Stimulated activated CD8-positive, alpha-beta memory T cell treated with anti-CD3 and anti-CD28 coated beads, Interleukin-2, amount 100 ng/mL, for 48 hours (primary cell): ENCODE results near the gene RBFA.
A peak's percentile ranks its signal among the peaks of the same experiment; 100 is the strongest.

Source experiments
- DNase-seq, 2 donors: peaks; one replicate each; pipeline ENCODE4 v3.0.0-alpha.2; 2020; ENCODE audit warnings: low read depth in 2 of 2

The RBFA gene

DNA sequence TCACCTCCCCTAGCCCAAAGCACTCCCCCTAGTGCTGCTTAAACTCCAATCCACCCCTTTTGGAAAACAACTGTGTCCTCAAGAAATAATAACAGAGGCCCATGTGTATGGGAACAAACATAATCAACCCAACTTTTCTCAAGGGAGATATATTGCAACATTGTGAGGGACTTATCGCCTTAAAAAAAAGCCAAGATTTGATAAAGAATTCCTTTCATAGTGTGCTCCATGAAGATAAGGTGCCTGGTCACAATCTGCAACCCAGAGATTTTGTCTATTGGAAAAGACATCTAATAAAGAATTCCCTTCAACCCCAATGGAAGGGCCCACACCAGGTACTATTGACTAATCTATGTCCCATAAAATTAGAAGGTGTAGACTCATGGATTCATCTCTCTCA lies 4.5 kb upstream of the RBFA start:
- no peak for DNase-seq

DNA sequence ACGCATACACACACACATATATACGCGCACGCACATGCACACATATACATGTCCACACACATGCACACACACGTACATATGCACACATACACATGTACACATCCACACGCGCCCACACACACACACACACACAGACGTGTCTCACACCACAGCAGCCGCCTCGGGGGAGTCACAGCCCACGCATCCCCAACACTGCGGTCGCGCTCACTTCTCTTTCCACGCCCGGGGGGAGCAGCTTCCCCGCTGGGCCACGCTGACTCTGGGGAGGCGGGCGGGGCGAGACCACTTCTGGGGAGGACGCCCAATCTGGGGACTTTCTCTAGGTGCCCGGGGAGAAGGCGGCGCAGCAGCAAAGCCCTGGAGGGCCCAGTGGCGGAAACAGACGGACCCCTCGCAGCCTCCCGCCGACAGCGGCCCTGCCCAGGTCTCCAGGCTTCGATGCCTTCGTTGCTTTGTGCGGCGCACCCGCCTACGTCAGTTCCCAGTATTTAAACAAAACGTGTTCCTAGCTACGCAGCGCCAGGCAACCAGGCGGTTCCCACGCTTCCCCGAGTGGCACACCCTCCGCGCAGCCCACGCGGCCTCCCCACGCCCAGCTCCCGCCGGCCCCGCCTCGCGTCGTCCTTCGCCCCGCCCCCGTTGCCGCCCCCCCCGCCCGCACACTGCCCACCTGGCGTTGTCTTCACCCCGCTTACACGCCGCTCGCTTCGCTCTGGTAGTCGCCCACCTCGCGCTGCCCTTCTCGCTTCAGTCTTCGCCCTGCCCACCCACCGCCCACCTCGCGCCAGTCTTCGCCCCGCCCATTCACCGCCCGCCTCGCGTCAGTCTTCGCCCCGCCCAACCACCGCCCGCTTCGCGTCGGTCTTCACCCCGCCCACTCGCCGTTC lies 810 bp upstream of the RBFA start:
- peak in 1 of 2 donors; percentile 44 for DNase-seq

DNA sequence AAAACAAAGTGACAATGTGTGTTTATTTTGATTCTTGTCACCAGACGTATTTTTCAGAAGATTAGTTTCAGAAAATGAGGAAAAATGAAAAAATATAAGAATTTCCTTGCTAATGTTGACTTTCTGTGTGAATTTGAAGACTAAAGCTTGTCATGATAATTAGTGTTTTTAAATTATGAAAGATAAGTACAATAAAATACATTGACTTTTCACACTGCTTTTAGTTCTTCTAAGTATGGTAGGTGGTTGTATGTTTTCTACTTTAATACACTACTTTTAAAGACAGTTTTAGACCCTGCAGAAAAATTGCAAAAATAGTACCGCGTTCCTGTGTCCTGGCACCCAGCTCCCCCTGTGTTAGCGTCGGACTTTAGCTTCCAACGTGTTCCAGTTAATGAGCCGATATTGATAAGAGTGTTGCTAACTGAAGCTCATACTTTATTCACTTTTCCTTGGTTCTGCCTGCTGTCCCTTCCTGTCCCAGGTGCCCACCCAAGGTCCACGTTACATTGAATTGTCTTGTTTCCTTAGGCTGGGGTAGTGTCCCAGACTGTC lies 695 bp downstream of the RBFA start:
- no peak for DNase-seq

DNA sequence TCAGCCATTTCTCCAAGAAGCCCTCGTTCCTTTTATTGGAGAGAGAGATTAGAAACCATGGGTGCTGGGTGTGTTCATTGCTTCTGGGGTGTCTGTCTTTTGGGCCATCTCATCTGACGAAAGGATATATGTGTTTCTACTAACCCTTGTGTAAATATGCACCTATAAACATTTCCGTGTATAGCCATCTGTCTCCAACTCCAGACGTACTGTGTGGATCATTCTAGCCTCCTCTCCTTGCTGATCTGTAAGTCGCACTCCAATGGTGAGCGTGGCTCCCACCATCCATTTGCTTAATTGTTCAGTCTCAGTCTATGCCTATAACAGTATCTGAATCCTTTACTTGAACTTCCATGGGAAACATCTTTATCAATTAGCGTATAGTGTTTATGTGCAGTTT lies 1.8 kb downstream of the RBFA start:
- DNase-seq: no peak

DNA sequence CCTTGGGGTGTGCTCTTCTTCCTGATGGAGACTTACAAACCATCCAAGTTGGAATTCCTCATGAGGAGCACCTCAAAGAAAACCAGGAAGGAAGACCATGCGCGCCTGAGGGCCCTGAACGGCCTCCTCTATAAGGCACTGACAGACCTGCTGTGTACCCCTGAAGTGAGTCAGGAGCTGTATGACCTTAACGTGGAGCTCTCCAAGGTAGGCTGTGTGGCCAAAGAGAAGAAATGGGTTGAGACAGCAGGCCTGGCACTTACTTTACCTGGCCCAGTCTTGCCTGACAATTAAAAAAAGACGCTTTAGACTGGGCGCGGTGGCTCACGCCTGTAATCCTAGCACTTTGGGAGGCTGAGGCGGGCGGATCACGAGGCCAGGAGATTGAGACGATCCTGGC lies 3.1 kb downstream of the RBFA start:
- no peak for DNase-seq

DNA sequence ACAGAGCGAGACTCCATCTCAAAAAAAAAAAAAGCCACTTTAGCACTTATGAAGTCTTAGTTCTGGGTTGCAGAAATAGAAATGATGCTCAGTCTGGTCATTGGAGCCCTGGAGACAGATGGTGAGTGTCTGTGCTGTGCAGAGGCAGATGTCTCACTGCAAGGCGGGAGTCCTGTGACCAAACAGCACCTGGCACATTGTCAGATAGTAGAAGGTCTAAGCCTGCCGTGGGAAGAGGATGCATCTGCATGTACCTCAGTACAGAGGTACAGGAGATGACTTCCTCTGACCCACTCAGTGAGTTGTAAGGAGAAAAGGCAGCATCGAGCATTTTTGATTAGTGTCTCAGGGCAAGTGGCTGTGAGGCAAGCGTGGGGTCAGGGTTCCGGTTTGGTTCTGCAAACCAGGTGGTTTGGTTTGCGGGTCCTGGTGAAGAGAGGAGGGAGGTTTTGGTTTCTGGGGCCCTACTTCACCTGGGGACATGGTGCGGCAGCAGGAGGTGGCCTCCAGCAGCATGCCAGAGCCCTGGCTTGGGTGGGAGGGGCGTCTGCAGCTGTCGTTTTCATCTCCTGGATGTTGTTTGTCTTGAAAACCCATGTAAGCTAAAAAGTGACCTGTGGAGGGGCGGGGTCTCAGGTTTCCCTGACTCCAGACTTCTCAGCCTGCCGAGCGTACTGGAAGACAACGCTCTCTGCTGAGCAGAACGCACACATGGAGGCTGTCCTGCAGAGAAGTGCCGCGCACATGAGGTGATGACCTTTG lies 3.8 kb downstream of the RBFA start:
- no peak for DNase-seq

DNA sequence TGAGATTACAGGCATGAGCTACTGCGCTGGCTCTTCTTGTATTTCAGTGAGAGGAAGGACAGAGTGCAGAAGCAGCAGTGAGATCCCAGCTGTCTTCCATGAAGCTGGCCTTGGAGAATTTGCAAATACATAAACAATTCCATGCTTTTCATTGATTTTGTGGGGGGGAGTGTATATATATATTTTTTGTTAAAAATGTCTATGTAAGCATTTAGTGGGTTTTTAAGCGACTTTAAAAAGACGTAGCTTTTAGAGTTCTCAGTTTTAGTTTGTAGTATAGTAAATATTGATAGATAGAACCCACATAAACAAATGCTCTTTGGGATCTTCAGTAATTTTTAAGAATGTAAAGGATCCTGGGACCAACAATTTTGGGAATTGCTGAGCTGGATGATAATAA lies 6.3 kb downstream of the RBFA start:
- no peak for DNase-seq

DNA sequence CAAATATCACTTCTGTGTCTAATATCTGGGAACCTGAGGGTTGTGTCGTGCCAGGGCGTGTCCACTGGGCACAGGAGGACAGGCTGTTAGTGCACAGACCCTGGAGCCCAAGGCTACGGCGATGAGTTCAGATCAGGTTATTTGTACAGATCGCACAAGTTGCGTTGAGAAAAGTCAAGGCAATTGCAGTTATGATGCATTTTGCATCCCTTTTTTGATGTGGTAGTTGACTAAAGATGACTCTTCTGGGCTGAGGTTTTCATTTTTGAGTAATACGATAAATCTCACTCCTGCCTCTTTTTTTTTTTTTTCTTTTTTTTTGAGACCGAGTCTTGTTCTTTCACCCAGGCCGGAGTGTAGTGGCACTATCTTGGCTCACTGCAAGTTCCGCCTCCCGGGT lies 7.2 kb downstream of the RBFA start:
- no peak for DNase-seq

DNA sequence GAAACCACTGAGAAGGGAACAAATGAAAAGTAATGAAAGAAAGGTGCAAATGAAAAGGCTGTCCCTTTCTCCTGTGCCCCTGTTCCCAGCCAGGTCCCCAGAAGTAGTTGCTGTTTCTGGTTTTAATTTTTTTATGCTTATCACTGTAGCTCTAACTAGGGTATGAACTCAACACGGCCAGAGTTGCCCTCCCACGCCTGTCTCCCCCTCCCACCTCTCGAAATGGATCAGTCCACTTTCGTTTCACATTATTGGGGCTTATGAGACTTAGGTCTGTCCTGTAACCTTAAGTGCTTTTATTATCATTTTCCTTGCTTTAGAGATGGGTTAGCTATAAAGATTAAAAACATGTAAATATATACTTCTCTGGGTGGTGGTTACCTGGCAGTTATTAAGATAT lies 8.6 kb downstream of the RBFA start:
- DNase-seq: no peak

DNA sequence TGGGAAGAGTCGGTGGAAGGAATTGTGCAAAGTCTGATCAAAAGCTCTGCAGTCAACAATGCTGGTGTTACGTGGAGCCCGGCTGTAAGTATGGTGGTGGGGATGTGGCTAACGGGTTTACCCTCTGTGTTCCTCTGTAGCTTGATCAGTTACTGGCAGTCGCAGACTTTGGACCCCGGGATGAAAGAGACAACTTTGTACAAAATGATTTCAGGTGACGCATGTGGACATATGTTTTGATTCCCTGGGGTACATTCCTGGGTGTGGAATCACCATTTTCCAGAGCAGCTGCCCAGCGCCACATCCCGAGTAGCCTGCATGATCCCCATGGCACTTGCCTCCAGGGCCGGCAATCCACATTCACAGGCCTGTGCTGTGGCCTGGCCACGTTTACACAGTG lies 9.8 kb downstream of the RBFA start:
- DNase-seq: no peak

DNA sequence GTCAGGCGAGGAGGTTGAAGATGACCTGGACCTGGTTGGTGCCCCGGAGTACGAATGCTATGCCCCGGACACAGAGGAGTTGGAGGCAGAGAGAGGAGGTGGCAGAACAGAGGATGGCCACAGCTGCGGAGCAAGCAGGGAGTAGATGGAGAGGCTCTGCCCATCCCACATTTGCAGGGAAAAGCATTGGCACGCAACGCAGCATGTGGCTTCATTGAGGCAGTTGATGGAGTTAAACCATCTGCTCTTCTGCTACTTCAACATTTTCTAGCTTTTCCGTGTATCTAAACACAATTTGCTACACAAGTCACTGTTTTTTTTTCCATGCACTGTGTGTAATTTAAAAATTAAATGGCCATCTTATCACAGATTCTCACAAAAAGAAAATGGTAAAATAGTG lies 11.8 kb downstream of the RBFA start:
- no peak for DNase-seq

DNA sequence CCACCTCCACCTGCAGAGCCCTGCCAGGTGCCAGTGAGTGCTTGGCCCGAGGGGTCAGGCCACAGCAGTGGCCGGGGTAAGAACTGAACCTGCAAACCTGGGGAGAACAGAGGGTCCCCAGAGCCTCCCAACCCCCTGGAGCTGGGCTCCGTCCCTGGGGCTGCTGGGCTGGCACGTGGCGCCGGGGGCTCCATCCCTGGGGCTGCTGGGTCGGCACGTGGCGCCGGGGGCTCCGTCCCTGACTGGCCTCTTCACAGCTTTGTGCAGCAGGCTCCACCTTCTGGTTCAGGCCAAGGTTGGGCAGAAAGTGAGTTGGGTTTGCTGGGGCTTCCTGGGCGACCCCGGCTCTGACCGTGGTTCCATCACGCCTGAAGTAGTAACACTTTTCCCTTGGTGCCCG lies 12.2 kb downstream of the RBFA start:
- DNase-seq: no peak

DNA sequence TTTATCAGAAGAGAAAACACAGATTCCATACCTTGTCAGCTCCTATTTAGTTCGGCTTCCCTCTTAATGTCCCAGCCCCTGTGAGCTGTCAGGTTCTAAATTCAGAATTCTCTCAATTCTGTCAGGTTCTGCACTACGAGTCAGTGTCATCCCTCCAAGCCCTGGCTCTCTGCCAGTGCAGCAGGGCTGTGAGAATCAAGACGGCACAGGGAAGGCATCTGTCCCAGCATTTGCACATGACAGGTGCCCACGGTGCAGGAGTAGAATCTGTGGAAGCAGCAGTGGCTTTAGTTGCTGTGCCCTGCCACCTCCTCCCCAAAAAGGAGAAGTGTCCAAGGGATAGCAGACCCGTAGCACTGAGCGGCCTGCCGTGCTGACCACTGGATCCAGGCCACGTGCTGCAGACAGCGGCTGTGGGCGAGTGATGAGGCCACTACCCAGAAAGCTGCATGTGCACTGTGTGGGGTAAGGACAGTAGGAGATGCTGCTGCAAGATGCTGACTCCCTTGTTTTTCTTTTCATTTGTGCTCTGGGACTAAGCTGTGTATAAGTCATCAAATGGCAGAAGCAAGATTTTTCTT lies 12.8 kb downstream of the RBFA start:
- no peak for DNase-seq

DNA sequence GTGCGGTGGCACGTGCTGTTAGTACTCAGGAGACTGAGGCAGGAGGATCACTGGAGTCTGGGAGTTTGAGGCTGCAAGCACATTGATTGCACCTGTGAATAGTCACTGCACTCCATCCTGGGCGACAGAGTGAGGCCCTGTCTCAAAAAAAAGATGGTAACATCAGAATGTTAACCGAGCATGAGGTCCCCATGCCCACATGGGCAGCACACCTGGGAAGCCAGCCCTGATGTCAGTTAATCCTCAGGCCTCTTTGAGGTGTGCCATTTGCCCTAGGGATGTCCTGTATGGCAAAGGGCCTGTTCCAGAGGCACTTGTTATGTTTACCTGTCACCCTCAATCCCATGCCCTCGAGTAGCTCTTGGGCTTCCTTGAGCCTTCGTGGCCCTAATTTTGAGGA lies 16.6 kb downstream of the RBFA start:
- no peak for DNase-seq

DNA sequence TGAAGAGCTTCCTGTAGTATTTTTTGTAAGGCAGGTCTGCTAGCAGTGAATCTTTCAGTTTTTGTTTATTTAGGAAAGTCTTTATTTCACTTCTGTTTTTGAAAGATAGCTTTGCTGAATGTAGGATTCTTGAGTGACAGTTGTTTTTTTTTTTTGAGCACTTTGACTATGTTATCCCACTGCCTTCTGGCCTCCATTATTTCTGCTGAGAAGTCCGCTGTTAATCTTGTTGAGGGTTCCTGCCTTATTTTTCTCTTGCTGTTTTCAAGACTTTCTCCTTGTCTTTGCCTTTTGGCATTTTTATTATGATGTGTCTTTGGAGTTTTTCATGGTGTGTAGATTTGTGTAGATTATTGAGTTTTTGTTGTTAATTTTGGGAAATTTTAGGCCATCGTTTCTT lies 21.9 kb downstream of the RBFA start:
- DNase-seq: no peak

DNA sequence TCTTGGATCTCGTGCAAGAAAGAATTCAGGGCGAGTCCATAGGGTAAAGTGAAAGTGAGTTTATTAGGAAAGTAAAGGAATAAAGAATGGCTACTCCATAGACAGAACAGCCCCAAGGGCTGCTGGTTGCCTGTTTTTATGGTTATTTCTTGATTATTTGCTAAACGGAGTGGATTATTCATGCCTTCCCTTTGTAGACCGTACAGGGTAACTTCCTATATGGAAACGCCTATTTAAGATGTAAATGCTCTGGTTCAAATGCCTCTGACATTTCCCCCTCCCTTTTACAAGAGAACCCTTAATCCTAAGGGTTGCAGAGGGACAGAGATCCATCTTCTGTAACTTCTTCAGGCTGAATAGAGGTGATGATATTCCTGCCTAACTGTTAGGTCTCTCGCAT lies 25.7 kb downstream of the RBFA start:
- no peak for DNase-seq

DNA sequence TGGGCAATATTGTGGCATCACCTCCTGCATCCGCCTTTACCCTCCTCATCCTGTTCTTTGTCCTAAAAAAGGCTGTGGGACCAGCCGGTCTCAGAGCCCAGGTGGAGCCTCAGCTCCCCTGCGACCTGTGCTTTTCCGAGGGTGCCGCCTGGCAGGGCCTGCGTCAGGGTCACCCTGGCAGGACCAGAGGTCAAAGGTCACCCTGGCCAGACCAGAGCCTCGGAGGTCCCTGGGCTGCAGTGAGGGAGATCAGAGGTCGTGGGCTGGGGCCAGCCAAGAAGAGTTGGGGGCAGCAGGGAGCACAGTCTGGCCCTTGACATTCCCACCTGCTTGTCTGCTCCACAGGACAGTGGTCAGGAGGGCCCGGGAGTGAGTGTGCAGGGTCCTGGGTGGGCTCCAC lies 31.5 kb downstream of the RBFA start:
- DNase-seq: no peak

DNA sequence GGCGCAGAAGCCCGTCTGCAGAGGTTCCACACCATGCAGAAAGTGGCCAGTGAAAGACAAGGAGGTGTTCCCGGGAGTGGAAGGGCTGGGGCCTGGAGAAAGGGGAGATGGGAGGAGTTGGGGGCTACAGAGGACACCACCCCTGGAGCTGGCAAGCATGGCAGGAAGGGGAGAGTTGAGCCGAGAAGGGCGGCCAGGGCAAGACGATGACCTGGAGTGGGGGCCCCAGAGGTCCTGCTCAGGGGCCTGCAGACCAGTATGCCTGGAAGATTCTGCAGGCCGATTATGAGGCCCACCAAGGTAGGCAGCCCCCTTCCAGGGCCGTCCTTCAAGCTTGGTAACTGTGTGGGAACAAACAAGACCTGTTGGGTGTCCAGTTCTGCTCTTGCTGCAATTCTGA lies 33.1 kb downstream of the RBFA start:
- no peak for DNase-seq

DNA sequence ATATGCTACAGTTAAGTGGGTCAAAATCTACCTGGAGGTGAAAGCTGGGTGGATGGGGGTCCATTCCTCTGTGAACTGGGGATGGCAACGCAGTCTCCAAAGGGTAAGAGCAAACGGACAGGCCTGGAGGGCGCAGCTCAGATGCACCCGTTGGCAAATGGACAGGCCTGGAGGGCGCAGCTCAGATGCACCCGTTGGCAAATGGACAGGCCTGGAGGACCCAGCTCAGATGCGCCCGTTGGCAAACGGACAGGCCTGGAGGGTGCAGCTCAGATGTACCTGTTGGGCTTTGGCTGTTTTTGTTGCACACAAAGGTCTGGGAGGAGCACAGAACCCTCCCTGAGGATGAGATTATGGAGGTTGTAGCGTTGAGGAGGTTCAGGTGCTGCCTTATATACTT lies 33.7 kb downstream of the RBFA start:
- no peak for DNase-seq

DNA sequence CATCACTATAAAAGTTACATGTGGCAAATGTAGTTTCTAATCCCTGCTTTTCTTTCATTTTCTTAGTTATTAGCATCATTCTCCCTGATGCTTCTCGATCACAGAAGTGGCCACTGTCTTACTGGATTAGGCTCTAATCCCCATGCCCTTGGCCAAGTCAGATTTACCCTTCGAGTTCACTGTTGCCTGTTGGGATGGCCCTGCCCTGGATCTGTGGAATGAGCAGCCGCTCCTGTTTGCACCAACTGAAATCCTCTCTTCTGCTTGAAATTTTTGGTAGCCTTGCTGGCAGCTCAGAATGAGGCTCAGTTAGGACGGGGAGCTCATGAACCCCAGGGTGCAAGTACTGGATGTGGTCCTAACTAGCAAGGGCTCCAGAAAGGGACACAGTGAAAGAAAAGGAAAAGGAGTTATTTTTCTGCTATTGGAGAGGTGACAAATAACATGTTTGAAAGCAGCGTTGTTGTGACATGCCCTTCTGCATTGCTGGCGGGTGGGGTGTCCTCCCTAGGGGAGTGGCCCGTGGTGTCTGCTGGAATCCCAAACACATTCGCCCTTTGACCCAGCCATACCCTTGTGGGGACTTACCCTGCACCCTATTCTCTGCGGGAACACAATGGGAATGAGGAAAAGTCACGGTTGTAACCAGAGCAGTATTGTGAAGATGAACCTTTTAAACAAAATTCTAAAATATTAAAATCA lies 34.5 kb downstream of the RBFA start:
- no peak for DNase-seq

DNA sequence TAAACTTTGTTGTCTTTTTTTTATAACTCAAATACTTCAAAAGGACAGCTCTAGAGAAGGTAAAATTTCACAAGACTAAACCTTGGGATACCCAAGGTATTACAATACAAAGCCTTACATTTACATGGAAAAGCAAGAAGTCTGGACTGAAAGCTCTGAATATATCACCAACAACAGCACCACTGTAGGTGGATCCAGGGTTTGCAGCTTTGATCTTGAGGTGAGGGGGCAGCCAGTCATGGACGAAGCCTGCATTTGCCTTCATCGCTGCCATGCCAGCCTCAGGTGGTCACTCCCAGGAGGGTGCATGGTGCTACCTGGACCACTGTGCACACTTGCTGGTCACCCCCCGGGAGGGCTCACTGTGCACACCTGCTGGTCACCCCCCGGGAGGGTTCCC lies 36.6 kb downstream of the RBFA start:
- DNase-seq: no peak

DNA sequence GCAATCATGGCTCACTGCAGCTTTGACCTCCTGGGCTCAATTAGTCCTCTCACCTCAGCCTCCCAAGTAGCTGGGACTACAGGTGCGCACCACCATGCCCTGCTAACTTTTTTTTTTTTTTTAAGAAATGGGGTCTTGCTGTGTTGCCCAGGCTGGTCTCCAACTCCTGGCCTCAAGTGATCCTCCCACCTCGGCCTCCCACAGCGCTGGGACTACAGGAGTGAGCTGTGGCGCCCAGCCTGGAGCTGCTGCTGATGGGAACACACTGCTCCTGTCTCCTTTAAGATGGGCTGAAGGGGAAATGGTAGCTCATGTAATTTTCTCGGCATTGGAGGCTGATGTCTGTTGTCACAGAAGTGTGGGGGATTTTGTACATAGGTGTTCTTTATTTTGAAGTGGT lies 39.9 kb downstream of the RBFA start:
- no peak for DNase-seq
